ENCODE data around the gene TCN1. TPM values are rescaled to one million over a fixed set of nuclear protein-coding genes. Genes with fewer than 3 reads are reported as not detected.
"Not testable (repeated sequence)": the region's sequence is repeated elsewhere in the genome, so short reads cannot be mapped to it uniquely, and the experiment has no call there.

Gene TCN1
- total and polyA plus RNA-seq, 4 donors = not detected

DNA sequence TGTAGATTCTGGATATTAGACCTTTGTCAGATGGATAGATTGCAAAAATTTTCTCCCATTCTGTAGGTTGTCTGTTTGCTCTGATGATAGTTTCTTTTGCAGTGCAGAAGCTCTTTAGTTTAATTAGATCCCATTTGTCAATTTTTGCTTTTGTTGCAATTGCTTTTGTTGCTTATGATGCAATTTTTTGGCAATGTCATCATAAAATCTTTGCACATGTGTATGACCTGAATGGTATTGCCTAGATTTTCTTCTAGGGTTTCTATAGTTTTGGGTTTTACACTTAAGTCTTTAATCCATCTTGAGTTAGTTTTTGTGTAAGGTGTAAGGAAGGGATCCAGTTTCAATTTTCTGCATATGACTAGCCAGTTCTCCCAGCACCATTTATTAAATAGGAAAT lies 20.9 kb upstream of the TCN1 start:
- H3K27ac ChIP-seq (ENCODE audit: low read depth in 1 of 2, low read length in 2 of 2); H3K9me3 ChIP-seq (ENCODE audit: control insufficient read depth, low read length); H3K4me3 ChIP-seq (ENCODE audit: low read length in 2 of 2); ATAC-seq (ENCODE audit: low FRiP score); intact Hi-C loops (cut with DNase I); H3K36me3 ChIP-seq (ENCODE audit: control insufficient read depth in 1 of 2, insufficient read depth in 2 of 2, low read length in 1 of 2); DNase-seq; H3K4me1 ChIP-seq (ENCODE audit: control insufficient read depth in 1 of 2, insufficient read depth in 2 of 2, low read length in 2 of 2); H3K27me3 ChIP-seq (ENCODE audit: control insufficient read depth in 1 of 2, insufficient read depth in 2 of 2, low read length in 1 of 2): not testable (repeated sequence)

DNA sequence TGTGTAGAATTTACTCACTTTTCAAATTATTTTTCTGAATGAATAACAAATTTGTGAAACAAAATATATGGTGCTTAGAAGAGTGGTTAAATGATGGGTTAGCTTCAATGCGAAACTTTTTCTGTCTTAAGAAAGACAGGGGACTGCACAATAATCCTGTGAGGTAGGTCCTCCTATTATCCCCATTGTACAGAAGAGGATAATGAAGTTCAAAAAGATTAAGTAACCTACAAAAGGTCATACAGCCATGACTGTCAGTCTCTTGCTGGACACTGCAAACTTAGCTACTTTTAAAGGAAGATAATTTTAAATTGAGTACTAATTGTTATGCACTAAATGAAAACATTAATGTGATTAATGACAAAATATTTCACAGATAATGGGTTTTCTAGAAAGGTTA lies 17.3 kb upstream of the TCN1 start:
- H3K36me3 ChIP-seq (ENCODE audit: control insufficient read depth in 1 of 2, insufficient read depth in 2 of 2, low read length in 1 of 2) = no peaks in the 10 kb centered on the region
- H3K9me3 ChIP-seq (ENCODE audit: control insufficient read depth, low read length) = no peaks in the 10 kb centered on the region
- ATAC-seq (ENCODE audit: low FRiP score) (no peak), DNase-seq (no peak)
- WGBS, 2 donors = 92 to 93% methylated on average over 1 of the region's 1 CpG
- H3K27me3 ChIP-seq (ENCODE audit: control insufficient read depth in 1 of 2, insufficient read depth in 2 of 2, low read length in 1 of 2) = peaks cover 0 to 1% of the 10 kb centered on the region in 2 donors
- no peak overlapping the region for H3K27ac ChIP-seq (ENCODE audit: low read depth in 1 of 2, low read length in 2 of 2)
- intact Hi-C loops (cut with DNase I) = no loop called here
- no peak overlapping the region for H3K4me3 ChIP-seq (ENCODE audit: low read length in 2 of 2)
- H3K4me1 ChIP-seq (ENCODE audit: control insufficient read depth in 1 of 2, insufficient read depth in 2 of 2, low read length in 2 of 2) = no peaks in the 10 kb centered on the region

DNA sequence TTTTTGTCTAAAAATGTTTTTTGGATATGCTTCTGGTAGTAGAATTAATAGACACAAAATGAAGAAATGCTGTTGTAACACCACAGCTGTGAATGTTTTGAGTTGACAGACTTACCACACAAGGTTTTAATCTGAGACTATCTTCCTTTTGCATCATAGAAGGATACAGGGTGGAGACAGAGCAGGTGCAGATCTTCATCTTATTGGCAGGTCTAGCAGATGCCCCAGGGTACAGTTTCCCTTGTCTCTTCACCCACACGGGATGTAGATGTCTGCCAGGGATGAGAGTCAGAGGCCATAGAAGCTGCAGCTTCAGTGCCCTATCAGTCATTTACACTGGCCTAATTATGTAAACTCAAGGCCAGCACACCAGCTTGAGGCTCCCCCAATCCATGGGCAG lies 13.3 kb upstream of the TCN1 start:
- H3K4me1 ChIP-seq (ENCODE audit: control insufficient read depth in 1 of 2, insufficient read depth in 2 of 2, low read length in 2 of 2) = no peaks in the 10 kb centered on the region
- 66 to 71% methylated on average over 1 of the region's 1 CpG for WGBS, 2 donors
- H3K36me3 ChIP-seq (ENCODE audit: control insufficient read depth in 1 of 2, insufficient read depth in 2 of 2, low read length in 1 of 2) = no peaks in the 10 kb centered on the region
- H3K9me3 ChIP-seq (ENCODE audit: control insufficient read depth, low read length) = no peaks in the 10 kb centered on the region
- no peak for ATAC-seq (ENCODE audit: low FRiP score)
- DNase-seq = no peak
- intact Hi-C loops (cut with DNase I) = no loop called here
- H3K27ac ChIP-seq (ENCODE audit: low read depth in 1 of 2, low read length in 2 of 2) = no peak overlapping the region
- H3K27me3 ChIP-seq (ENCODE audit: control insufficient read depth in 1 of 2, insufficient read depth in 2 of 2, low read length in 1 of 2) = no peaks in the 10 kb centered on the region
- H3K4me3 ChIP-seq (ENCODE audit: low read length in 2 of 2) = no peak overlapping the region

DNA sequence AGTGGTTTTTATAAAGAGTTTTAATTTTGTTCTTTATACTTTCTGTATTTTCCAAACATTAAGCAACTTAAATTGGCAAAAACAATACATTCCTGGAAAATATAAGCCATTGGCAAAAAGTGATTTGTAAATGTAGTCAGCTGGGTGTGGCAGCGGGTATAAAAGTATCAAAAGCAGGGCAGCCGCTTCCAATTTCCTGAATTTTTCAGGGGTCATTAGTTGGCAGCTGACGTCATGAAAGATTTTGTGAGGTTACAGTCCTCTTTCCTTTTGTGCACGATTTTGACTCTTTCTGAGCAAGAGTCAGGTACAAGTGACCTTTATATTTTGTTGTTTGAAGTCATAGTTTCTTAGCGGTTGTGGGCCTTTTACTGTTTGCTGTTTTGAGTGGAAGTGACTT lies 12.3 kb upstream of the TCN1 start, which contains the start of gene OOSP3:
TSS of gene OOSP3 (plus strand) at position 208 of the 400 bp plus-strand sequence. CDS start at position 235, 27 bp downstream.
- 63 to 74% methylated on average over 5 of the region's 5 CpGs for WGBS, 2 donors
- H3K9me3 ChIP-seq (ENCODE audit: control insufficient read depth, low read length) = no peaks in the 10 kb centered on the region
- DNase-seq (no peak), ATAC-seq (ENCODE audit: low FRiP score) (no peak)
- no peak within 1 kb of the TSS for H3K4me3 ChIP-seq (ENCODE audit: low read length in 2 of 2)
- H3K36me3 ChIP-seq (ENCODE audit: control insufficient read depth in 1 of 2, insufficient read depth in 2 of 2, low read length in 1 of 2) = no peaks in the 10 kb centered on the region
- H3K27me3 ChIP-seq (ENCODE audit: control insufficient read depth in 1 of 2, insufficient read depth in 2 of 2, low read length in 1 of 2) = no peaks in the 10 kb centered on the region
- intact Hi-C loops (cut with DNase I) = no loop called here
- no peak within 1 kb of the TSS for H3K27ac ChIP-seq (ENCODE audit: low read depth in 1 of 2, low read length in 2 of 2)
- H3K4me1 ChIP-seq (ENCODE audit: control insufficient read depth in 1 of 2, insufficient read depth in 2 of 2, low read length in 2 of 2) = no peaks in the 10 kb centered on the region

DNA sequence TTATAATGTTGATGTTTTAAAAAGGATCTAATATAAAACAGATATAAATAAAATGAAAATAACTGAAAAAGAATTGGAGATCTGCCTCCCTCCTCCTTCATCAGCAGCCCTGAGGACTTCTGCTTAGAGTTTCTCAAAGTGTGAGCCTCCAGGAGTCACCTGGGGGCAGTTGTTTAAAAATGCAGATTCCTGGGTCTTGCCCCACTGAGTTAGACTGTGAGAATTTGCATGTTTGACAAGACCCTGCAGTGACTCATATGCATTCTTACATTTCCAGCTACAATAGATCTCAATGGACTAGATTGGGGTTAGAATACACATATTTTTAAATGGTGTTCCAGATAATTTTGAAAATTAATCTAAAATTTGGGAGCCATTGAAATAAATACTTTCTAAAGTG lies 11.5 kb upstream of the TCN1 start:
- intact Hi-C loops (cut with DNase I) = no loop called here

DNA sequence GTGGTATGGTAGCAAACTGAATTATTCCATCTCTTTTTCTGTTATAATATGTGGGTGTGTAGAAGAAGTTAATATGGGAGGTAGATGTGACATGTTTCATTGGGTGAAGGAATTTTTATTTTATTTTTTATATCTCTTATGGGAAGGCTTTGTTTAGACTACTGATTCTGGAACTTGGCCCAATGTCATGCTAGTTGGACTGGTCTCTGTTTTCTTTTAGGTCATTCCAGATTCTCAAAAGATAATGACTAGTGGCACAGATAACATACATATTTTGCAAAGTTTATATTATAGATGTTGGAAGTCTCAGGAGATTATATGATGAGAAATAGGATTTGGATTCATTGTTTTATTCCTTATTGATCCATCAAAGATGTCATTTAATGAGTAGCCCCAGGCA lies 11.0 kb upstream of the TCN1 start:
- Histone ChIP-seq H3K4me3 (ENCODE audit: low read length in 2 of 2) (no peak overlapping the region), H3K9me3 (ENCODE audit: control insufficient read depth, low read length) (no peaks in the 10 kb centered on the region), H3K27me3 (ENCODE audit: control insufficient read depth in 1 of 2, insufficient read depth in 2 of 2, low read length in 1 of 2) (no peaks in the 10 kb centered on the region), H3K27ac (ENCODE audit: low read depth in 1 of 2, low read length in 2 of 2) (no peak overlapping the region), H3K4me1 (ENCODE audit: control insufficient read depth in 1 of 2, insufficient read depth in 2 of 2, low read length in 2 of 2) (no peaks in the 10 kb centered on the region), H3K36me3 (ENCODE audit: control insufficient read depth in 1 of 2, insufficient read depth in 2 of 2, low read length in 1 of 2) (no peaks in the 10 kb centered on the region)
- DNase-seq (no peak), ATAC-seq (ENCODE audit: low FRiP score) (no peak)
- intact Hi-C loops (cut with DNase I) = no loop called here

More for the DNA sequence above, 11.5 kb upstream of the TCN1 start:
- H3K9me3 ChIP-seq (ENCODE audit: control insufficient read depth, low read length) = no peaks in the 10 kb centered on the region
- no peaks in the 10 kb centered on the region for H3K36me3 ChIP-seq (ENCODE audit: control insufficient read depth in 1 of 2, insufficient read depth in 2 of 2, low read length in 1 of 2)
- no peaks in the 10 kb centered on the region for H3K27me3 ChIP-seq (ENCODE audit: control insufficient read depth in 1 of 2, insufficient read depth in 2 of 2, low read length in 1 of 2)
- H3K27ac ChIP-seq (ENCODE audit: low read depth in 1 of 2, low read length in 2 of 2) = no peak overlapping the region
- ATAC-seq (ENCODE audit: low FRiP score) = no peak
- H3K4me1 ChIP-seq (ENCODE audit: control insufficient read depth in 1 of 2, insufficient read depth in 2 of 2, low read length in 2 of 2) = no peaks in the 10 kb centered on the region
- no peak for DNase-seq
- no peak overlapping the region for H3K4me3 ChIP-seq (ENCODE audit: low read length in 2 of 2)

DNA sequence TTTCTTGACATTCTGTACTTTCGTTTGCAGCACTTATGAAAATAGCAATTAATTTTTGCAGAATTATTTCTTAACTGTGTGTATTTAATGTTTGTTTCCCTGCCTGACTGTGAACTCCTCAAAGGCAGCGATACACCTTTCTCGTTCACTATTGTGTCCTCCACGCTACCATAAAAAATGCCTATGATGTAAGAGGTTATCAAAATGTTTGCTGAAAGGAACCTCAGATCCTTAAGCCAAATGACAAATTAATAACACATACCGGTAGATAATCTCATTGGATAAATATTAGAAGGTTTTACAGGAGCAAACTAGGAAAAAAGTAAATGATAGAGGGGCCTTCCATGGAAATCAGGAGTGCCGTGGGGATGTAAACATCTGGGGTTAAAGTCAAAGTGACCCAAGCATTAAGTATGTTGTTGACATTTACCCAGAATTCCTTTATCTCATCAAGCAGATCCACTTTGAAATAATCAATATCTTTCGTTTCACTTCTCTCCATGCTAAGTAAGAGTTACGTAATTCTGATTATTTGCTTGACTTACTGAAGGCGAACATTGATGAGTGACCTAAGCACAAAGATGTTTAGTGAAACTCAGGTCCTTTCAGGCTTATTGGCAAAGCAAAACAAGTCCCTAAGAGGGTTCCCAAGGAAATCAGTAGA lies 9.7 kb upstream of the TCN1 start:
- Histone ChIP-seq H3K4me1 (ENCODE audit: control insufficient read depth in 1 of 2, insufficient read depth in 2 of 2, low read length in 2 of 2) (no peaks in the 10 kb centered on the region), H3K9me3 (ENCODE audit: control insufficient read depth, low read length) (no peaks in the 10 kb centered on the region), H3K27ac (ENCODE audit: low read depth in 1 of 2, low read length in 2 of 2) (no peak overlapping the region), H3K36me3 (ENCODE audit: control insufficient read depth in 1 of 2, insufficient read depth in 2 of 2, low read length in 1 of 2) (no peaks in the 10 kb centered on the region), H3K4me3 (ENCODE audit: low read length in 2 of 2) (no peak overlapping the region), H3K27me3 (ENCODE audit: control insufficient read depth in 1 of 2, insufficient read depth in 2 of 2, low read length in 1 of 2) (no peaks in the 10 kb centered on the region)
- ATAC-seq (ENCODE audit: low FRiP score) = no peak
- WGBS, 2 donors = 76 to 79% methylated on average over 9 of the region's 9 CpGs
- intact Hi-C loops (cut with DNase I) = no loop called here
- no peak for DNase-seq

DNA sequence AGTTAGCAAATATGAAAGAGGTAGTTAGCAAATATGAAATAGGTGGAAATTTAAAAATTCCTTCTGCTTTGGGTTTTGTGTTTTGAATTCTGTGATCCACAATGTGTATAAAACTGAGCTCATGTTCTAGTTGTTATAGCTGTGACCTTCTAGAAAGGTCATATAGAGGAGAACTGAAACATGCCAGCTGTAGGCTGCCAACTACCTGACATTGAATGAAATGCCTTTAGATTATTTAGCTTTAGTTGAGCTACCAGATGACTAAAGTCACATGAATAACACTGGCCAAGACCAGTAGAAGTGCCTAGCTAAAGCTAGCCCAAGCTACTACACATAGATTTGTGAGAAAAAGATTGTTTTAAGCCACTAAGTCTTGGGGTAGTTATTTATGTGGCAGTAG lies 5.8 kb upstream of the TCN1 start:
- Histone ChIP-seq H3K36me3 (ENCODE audit: control insufficient read depth in 1 of 2, insufficient read depth in 2 of 2, low read length in 1 of 2) (no peaks in the 10 kb centered on the region), H3K9me3 (ENCODE audit: control insufficient read depth, low read length) (no peaks in the 10 kb centered on the region), H3K4me1 (ENCODE audit: control insufficient read depth in 1 of 2, insufficient read depth in 2 of 2, low read length in 2 of 2) (no peaks in the 10 kb centered on the region), H3K27ac (ENCODE audit: low read depth in 1 of 2, low read length in 2 of 2) (no peak overlapping the region), H3K27me3 (ENCODE audit: control insufficient read depth in 1 of 2, insufficient read depth in 2 of 2, low read length in 1 of 2) (no peaks in the 10 kb centered on the region), H3K4me3 (ENCODE audit: low read length in 2 of 2) (no peak overlapping the region)
- intact Hi-C loops (cut with DNase I) = no loop called here
- ATAC-seq (ENCODE audit: low FRiP score) (no peak), DNase-seq (no peak)

DNA sequence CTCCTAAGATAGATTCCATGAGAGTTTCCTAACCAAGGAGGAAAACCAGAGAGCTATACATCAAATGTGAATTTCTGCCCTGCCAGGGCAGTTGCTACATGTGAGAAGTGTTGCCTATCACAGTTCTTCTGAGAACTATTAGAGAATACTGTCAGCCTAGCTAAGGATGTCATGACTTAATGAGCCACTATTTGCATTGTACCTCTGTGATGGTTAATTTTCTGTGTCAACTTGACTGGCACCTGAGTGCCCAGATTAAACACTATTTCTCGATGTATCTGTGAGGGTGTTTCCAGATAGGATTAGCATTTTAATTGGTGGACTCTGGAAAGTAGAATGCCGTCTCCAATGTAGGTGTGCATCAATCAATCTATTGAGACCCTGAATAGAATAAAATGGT lies 1.7 kb upstream of the TCN1 start:
- Histone ChIP-seq H3K4me3 (ENCODE audit: low read length in 2 of 2) (no peak overlapping the region), H3K27me3 (ENCODE audit: control insufficient read depth in 1 of 2, insufficient read depth in 2 of 2, low read length in 1 of 2) (no peaks in the 10 kb centered on the region), H3K27ac (ENCODE audit: low read depth in 1 of 2, low read length in 2 of 2) (no peak overlapping the region), H3K36me3 (ENCODE audit: control insufficient read depth in 1 of 2, insufficient read depth in 2 of 2, low read length in 1 of 2) (no peaks in the 10 kb centered on the region), H3K4me1 (ENCODE audit: control insufficient read depth in 1 of 2, insufficient read depth in 2 of 2, low read length in 2 of 2) (no peaks in the 10 kb centered on the region), H3K9me3 (ENCODE audit: control insufficient read depth, low read length) (no peaks in the 10 kb centered on the region)
- intact Hi-C loops (cut with DNase I) = no loop called here
- 84 to 95% methylated on average over 2 of the region's 2 CpGs for WGBS, 2 donors
- ATAC-seq (ENCODE audit: low FRiP score) (no peak), DNase-seq (no peak)
